ENCODE data around the gene GDPD5. TPM values are rescaled to one million over a fixed set of nuclear protein-coding genes. Genes with fewer than 3 reads are reported as not detected.

The GDPD5 gene
- total RNA-seq (2014; rRNA removed; shearing (Covaris generic)) = 107 and 109 TPM in 2 replicates
- 133 and 140 TPM in 2 replicates for polyA plus RNA-seq (2015; cell fraction: cytosol; rRNA removed)
- polyA plus RNA-seq (2015; cell fraction: nucleus; rRNA removed) = 322 and 357 TPM in 2 replicates

GRCh38 chr11:75525433-75526191, at the start of gene GDPD5:
TSS of gene GDPD5 (minus strand) at chr11:75525941. CDS start at chr11:75477735, 48,206 bp downstream.
- peak; percentile 93 for DNase-seq (ENCODE audit: low read depth, low spot score)
- in situ Hi-C loops (cut with HindIII; ENCODE audit: low pct_unique_long_range_greater_than_20kb, low sequenced_read_pairs) = no loop called here

- in situ Hi-C loops (cut with HindIII; ENCODE audit: low pct_unique_long_range_greater_than_20kb, low sequenced_read_pairs) = no loop called here
- DNase-seq (ENCODE audit: low read depth, low spot score) = no peak
Observed at GRCh38 chr11:75574698-75575602, 49.2 kb upstream of the GDPD5 start.

GRCh38 chr11:75572744-75573143, 47.0 kb upstream of the GDPD5 start:
- DNase-seq (ENCODE audit: low read depth, low spot score) = no peak
- in situ Hi-C loops (cut with HindIII; ENCODE audit: low pct_unique_long_range_greater_than_20kb, low sequenced_read_pairs) = no loop called here

- in situ Hi-C loops (cut with HindIII; ENCODE audit: low pct_unique_long_range_greater_than_20kb, low sequenced_read_pairs) = no loop called here
- DNase-seq (ENCODE audit: low read depth, low spot score) = no peak
Observed at GRCh38 chr11:75571625-75572024, 45.9 kb upstream of the GDPD5 start.

GRCh38 chr11:75570559-75571139, 44.9 kb upstream of the GDPD5 start:
- DNase-seq (ENCODE audit: low read depth, low spot score) = no peak
- in situ Hi-C loops (cut with HindIII; ENCODE audit: low pct_unique_long_range_greater_than_20kb, low sequenced_read_pairs) = no loop called here

- no peak for DNase-seq (ENCODE audit: low read depth, low spot score)
- in situ Hi-C loops (cut with HindIII; ENCODE audit: low pct_unique_long_range_greater_than_20kb, low sequenced_read_pairs) = no loop called here
Observed at GRCh38 chr11:75568616-75569219, 43.0 kb upstream of the GDPD5 start.

GRCh38 chr11:75567971-75568370, 42.2 kb upstream of the GDPD5 start:
- in situ Hi-C loops (cut with HindIII; ENCODE audit: low pct_unique_long_range_greater_than_20kb, low sequenced_read_pairs) = no loop called here
- DNase-seq (ENCODE audit: low read depth, low spot score) = no peak

- no peak for DNase-seq (ENCODE audit: low read depth, low spot score)
- in situ Hi-C loops (cut with HindIII; ENCODE audit: low pct_unique_long_range_greater_than_20kb, low sequenced_read_pairs) = no loop called here
Observed at GRCh38 chr11:75566763-75567279, 41.1 kb upstream of the GDPD5 start.

- DNase-seq (ENCODE audit: low read depth, low spot score) = no peak
- in situ Hi-C loops (cut with HindIII; ENCODE audit: low pct_unique_long_range_greater_than_20kb, low sequenced_read_pairs) = no loop called here
Observed at GRCh38 chr11:75565916-75566762, 40.4 kb upstream of the GDPD5 start.

- no peak for DNase-seq (ENCODE audit: low read depth, low spot score)
- in situ Hi-C loops (cut with HindIII; ENCODE audit: low pct_unique_long_range_greater_than_20kb, low sequenced_read_pairs) = no loop called here
Observed at GRCh38 chr11:75565221-75565814, 39.6 kb upstream of the GDPD5 start.

- DNase-seq (ENCODE audit: low read depth, low spot score) = peak; percentile 45
Observed at GRCh38 chr11:75563978-75564552, 38.3 kb upstream of the GDPD5 start.

GRCh38 chr11:75563501-75563977, 37.8 kb upstream of the GDPD5 start:
- in situ Hi-C loops (cut with HindIII; ENCODE audit: low pct_unique_long_range_greater_than_20kb, low sequenced_read_pairs) = no loop called here
- DNase-seq (ENCODE audit: low read depth, low spot score) = no peak

More at GRCh38 chr11:75563978-75564552, 38.3 kb upstream of the GDPD5 start:
- in situ Hi-C loops (cut with HindIII; ENCODE audit: low pct_unique_long_range_greater_than_20kb, low sequenced_read_pairs) = no loop called here

- in situ Hi-C loops (cut with HindIII; ENCODE audit: low pct_unique_long_range_greater_than_20kb, low sequenced_read_pairs) = no loop called here
- DNase-seq (ENCODE audit: low read depth, low spot score) = peak; percentile 44
Observed at GRCh38 chr11:75562836-75563484, 37.2 kb upstream of the GDPD5 start.

GRCh38 chr11:75562048-75562835, 36.5 kb upstream of the GDPD5 start, which contains the start of gene SERPINH1:
TSS of gene SERPINH1 (plus strand) at chr11:75562253. CDS start at chr11:75566350, 4,097 bp downstream.
- in situ Hi-C loops (cut with HindIII; ENCODE audit: low pct_unique_long_range_greater_than_20kb, low sequenced_read_pairs) = no loop called here
- peak; percentile 77 for DNase-seq (ENCODE audit: low read depth, low spot score)

All from SK-MEL-5 (cell line).